HUES6 (cell line): ENCODE data around the gene TMEM100.

ENCODE experiments used
- H3K27ac ChIP-seq: 2 replicates; pipeline ENCODE4 v1.7.0; 2013; ENCODE audit warnings: low read depth, mild to moderate bottlenecking, low read length, inconsistent platforms
- H3K27me3 ChIP-seq: 2 replicates; pipeline ENCODE4 v1.6.1; 2013; ENCODE audit warnings: low read length; ENCODE audit not compliant: control insufficient read depth, insufficient read depth
- H3K36me3 ChIP-seq: 2 replicates; pipeline ENCODE4 v1.6.1; 2013; ENCODE audit warnings: low read length; ENCODE audit not compliant: control insufficient read depth, insufficient read depth
- H3K4me1 ChIP-seq: 2 replicates; pipeline ENCODE4 v1.6.1; 2013; ENCODE audit warnings: low read length; ENCODE audit not compliant: control insufficient read depth, insufficient read depth
- H3K4me3 ChIP-seq: 2 replicates; pipeline ENCODE4 v1.5.1; 2013; ENCODE audit warnings: low read depth, low read length
- H3K9ac ChIP-seq: one replicate; pipeline ENCODE4 v1.6.1; 2013; ENCODE audit warnings: mild to moderate bottlenecking, low read length
- H3K9me3 ChIP-seq: 2 replicates; pipeline ENCODE4 v1.6.1; 2013; ENCODE audit warnings: low read depth, low read length; ENCODE audit not compliant: control insufficient read depth, insufficient read depth

TMEM100 gene

DNA sequence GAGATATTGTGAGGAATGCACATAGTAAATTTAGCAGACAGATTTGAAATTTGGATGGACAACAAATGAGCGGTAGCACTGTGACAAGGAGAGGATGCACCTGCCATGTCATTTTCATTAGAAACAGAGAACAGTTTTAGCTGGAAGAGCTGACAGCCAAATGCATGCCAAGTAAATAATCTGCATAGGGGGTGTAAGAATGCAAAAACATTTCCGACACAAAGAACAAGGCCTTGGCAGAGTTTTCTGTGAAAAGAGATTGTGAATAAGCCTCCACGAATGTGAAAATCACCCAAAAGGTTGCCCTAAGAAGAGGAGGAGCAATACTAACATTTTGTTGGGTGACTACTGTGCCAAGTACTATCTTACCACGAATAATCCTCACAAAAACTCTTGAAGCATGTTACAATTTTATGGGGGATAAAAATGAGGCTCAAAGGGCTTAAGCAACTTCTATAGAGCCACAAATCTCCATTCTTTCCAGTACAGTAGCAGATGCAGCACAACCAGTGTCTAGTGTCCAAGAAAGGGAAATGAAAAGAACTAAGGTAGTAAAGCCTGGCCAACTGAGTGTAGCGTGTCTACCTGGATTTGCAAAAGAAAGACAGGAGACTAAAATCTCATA lies 28.3 kb downstream of the TMEM100 start:
- H3K9ac ChIP-seq = no peak overlapping the region
- H3K27me3 ChIP-seq = no peaks in the 10 kb centered on the region
- no peaks in the 10 kb centered on the region for H3K9me3 ChIP-seq
- no peak overlapping the region for H3K27ac ChIP-seq
- H3K36me3 ChIP-seq = no peaks in the 10 kb centered on the region
- no peak overlapping the region for H3K4me3 ChIP-seq
- H3K4me1 ChIP-seq = 0 out of 2 replicates have a peak, but pooled peaks cover 8% of the 10 kb centered on the region

DNA sequence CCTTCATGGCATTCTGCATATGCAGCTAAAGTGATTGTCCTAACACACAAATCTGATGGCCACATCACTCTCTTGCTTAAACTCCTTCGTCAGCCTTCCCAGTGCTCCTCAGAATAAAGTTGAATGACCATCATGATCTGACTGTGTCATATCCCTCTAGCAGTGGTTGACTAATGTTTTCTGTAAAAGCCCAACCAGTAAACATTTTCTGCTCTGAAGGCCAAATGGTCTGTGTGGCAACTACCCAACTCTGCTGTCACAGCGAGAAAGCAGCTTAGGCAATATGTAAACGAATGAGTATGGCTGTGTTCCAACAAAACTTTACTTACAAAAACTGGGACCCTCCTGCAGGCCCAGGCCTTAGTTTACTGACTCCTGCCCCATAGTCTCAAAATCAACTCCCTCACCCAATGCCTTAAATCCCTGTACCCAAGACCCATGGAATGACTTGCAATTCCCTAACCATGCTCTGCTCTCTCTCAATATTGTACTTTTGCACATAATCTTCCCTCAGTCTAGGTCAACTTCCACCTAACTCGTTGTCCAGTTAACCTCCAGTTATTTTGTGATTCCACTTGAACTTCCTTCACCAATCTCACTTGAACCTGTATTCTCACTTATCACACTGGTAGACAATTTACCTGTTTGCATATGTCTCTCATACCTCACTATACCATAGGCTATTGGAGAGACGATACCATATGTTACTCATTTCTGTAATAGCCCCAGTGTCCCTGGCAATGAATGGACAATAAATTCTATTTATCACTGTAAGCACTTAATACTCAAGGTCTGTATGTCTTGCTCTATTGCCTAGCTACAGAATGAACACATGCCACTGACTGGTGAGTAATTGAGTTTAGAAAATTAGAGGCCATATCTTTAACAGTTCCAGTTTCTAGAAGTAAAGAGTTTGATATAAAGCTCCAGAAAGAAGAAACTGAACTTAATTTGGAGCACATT lies 29.1 kb downstream of the TMEM100 start:
- Histone ChIP-seq H3K27me3 (no peaks in the 10 kb centered on the region), H3K9me3 (peaks cover 2% of the 10 kb centered on the region; the same call in 1 of the 2 replicates), H3K36me3 (no peaks in the 10 kb centered on the region), H3K27ac (no peak overlapping the region), H3K4me1 (0 out of 2 replicates have a peak, but pooled peaks cover 8% of the 10 kb centered on the region), H3K9ac (no peak overlapping the region), H3K4me3 (no peak overlapping the region)

DNA sequence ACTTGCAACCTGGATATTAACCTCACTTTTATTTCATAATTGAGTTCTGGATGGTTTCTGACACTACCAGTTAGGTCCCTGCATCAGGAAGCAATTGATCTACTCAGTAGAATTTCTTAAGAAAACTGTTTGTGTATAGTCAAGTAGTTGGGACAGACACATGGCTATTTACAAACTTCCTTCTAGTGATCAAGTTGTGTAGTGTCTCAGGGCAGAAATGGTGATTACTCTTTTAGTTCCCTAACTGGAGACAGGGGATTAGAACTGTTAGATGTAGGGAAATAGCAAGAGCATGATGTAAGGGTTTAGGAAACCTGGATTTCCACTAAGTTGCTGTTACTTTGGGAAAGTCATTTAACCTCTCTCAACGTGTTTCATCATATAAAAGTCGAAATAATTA lies 30.4 kb downstream of the TMEM100 start:
- no peak overlapping the region for H3K27ac ChIP-seq
- no peaks in the 10 kb centered on the region for H3K27me3 ChIP-seq
- H3K4me1 ChIP-seq = 0 out of 2 replicates have a peak, but pooled peaks cover 8% of the 10 kb centered on the region
- H3K36me3 ChIP-seq = no peaks in the 10 kb centered on the region
- no peak overlapping the region for H3K4me3 ChIP-seq
- peaks cover 14% of the 10 kb centered on the region for H3K9me3 ChIP-seq
- no peak overlapping the region for H3K9ac ChIP-seq

DNA sequence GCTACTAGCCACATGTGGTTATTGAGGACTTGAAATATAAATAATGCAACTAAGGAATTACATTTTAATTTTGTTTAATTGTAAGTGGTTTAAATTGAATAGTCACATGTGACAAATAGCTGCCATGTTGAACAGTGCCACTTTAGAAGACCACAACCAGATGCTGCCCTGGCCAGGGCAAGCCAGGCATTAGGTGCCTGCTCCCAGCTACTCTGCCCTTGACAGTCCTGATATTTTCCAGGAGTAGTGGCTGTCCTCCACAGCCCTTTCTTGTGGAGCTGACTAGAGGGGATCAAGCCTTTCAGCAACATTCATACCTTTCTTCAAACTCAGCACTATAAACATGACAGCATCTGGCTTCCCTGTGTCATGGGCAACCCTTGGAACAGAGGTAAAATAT lies 31.0 kb downstream of the TMEM100 start:
- Histone ChIP-seq H3K4me1 (0 out of 2 replicates have a peak, but pooled peaks cover 8% of the 10 kb centered on the region), H3K36me3 (no peaks in the 10 kb centered on the region), H3K9me3 (peaks cover 20% of the 10 kb centered on the region), H3K27me3 (no peaks in the 10 kb centered on the region), H3K27ac (no peak overlapping the region), H3K4me3 (no peak overlapping the region), H3K9ac (no peak overlapping the region)

DNA sequence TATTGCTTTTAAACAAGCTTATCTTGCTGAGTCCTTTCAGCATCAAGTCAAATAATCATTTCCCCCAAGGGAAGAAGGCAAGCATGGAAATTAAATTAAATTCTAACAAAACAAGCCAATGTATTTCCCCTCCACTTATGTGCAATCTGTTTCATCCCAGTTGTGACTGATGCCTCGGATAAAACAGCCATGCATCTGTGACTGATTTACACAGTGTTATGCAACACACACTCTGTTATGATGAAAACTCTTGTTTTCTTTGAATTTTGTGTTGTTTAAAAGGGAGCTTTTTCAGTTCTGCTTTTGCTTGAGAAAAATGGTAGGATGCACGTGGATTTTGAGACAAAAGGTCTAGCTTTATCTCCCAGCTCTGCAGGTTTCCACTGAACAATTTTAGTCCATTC lies 32.6 kb downstream of the TMEM100 start:
- Histone ChIP-seq H3K4me1 (0 out of 2 replicates have a peak, but pooled peaks cover 8% of the 10 kb centered on the region), H3K9me3 (peaks cover 29% of the 10 kb centered on the region), H3K9ac (no peak overlapping the region), H3K36me3 (no peaks in the 10 kb centered on the region), H3K4me3 (no peak overlapping the region), H3K27ac (no peak overlapping the region), H3K27me3 (no peaks in the 10 kb centered on the region)

DNA sequence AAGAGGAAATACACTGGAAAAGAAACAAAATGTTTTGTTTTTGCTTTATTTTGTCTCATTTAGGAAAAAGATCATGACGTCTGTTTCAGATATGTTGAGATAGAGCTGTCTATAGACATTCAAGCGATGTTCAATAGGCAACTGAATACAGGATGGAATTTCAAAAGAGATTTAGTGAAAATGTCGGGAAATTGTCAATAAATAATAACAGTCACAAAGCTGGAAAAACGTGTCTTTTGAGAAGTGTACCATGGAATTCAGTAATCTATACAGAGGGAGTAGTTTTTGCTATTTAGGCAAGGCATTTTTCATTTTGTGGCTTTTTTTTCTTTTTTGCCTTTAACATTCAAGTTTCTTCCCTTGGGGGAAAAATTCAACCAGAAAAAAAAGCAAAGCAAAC lies 33.0 kb downstream of the TMEM100 start:
- H3K9ac ChIP-seq = no peak overlapping the region

DNA sequence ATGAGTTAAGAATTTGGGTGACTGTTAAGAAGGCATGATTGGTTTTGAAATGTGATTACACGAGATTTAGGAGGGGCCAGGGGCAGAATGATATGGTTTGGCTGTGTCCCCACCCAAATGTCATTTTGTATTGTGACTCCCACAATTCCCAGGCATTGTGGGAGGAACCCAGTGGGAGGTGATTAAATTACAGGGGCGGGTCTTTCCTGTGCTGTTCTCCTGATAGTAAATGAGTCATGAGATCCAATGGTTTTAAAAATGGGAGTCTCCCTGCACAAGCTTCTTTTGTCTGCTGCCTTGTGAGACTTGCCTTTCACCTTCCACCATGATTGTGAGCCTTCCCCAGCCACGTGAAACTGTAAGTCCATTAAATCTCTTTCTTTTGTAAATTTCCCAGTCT lies 34.6 kb downstream of the TMEM100 start:
- Histone ChIP-seq H3K9ac (no peak overlapping the region), H3K36me3 (no peaks in the 10 kb centered on the region), H3K4me3 (no peak overlapping the region), H3K4me1 (no peaks in the 10 kb centered on the region), H3K27ac (no peak overlapping the region), H3K9me3 (peaks cover 29% of the 10 kb centered on the region), H3K27me3 (no peaks in the 10 kb centered on the region; the same call in 1 of the 2 replicates)

More for the DNA sequence above, 33.0 kb downstream of the TMEM100 start:
- Histone ChIP-seq H3K9me3 (peaks cover 29% of the 10 kb centered on the region), H3K27me3 (no peaks in the 10 kb centered on the region), H3K27ac (no peak overlapping the region), H3K36me3 (no peaks in the 10 kb centered on the region), H3K4me3 (no peak overlapping the region), H3K4me1 (0 out of 2 replicates have a peak, but pooled peaks cover 4% of the 10 kb centered on the region)

DNA sequence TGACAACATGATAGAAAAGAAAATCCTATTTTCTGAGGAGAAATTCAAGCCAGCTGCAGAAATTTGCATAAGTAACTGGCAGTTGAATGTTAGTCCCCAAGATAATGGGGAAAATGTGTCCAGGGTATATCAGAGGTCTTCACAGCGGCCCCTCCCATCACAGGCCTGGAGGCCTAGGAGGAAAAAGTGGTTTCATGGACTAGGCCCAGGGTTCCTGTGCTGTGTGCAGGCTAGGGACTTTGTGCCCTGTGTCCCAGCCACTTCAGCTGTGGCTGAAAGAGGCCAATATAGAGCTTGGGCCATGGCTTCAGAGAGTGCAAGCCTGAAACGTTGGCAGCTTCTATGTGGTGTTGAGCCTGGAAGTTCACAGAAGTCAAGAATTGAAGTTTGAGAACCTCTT lies 35.6 kb downstream of the TMEM100 start:
- H3K27me3 ChIP-seq = no peaks in the 10 kb centered on the region; the same call in 1 of the 2 replicates
- H3K4me3 ChIP-seq = no peak overlapping the region
- no peak overlapping the region for H3K9ac ChIP-seq
- no peak overlapping the region for H3K27ac ChIP-seq
- H3K4me1 ChIP-seq = no peaks in the 10 kb centered on the region
- peaks cover 29% of the 10 kb centered on the region for H3K9me3 ChIP-seq
- H3K36me3 ChIP-seq = no peaks in the 10 kb centered on the region

DNA sequence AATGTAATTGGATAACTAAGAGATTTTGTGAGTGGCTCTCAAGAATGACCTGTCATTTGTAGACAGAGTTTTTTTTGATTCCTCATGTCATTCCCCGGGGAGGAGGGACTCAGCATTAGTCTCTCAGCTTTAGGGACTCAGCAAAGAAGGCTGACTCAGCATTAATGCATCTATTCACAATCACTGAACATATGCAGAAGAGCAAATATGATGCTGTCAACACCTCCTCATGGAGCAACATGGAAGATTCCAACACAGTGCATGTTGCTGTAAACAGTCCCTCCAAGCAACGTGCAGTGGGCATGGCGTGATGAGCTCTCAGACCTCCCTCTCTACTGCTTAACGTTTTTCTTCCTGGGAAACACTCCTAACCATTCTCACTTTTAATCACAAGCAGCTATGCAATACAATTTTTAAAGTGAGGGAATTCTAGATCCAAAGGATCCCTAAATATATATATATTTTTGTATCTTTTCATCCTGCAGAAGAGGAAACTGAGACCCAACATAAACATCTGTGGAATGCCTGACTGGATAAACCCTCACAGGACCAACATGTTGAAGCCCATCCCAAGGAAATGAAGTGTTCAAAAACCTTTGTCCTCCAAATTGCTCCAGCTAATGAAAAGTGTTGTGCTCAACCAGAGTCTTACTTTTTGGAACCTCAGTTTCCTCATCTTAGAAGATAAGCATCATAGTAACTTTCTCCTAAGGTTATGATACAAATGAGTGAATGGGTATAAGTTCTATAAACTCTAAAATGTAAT lies 38.9 kb downstream of the TMEM100 start:
- H3K27me3 ChIP-seq = no peaks in the 10 kb centered on the region; the same call in 1 of the 2 replicates
- no peak overlapping the region for H3K9ac ChIP-seq
- H3K9me3 ChIP-seq = peaks cover 29% of the 10 kb centered on the region

DNA sequence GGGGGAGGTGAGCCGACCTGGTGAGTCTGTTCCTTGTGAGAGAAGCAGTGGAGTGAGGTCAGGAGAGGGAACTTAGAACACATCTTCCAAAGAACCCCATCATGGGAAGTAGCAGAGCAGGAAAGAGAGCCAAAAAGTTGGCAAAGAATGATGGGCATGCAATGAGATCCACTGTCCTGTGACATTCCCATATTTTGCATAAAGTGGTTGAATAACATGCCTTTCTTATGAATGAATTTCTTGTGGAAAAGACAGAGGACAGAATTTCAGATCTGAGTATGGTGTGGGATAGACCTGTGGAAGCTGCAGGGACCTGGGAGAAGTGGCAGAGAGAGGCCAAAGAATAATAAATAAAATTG lies 41.3 kb downstream of the TMEM100 start:
- H3K36me3 ChIP-seq = no peaks in the 10 kb centered on the region
- H3K27me3 ChIP-seq = no peaks in the 10 kb centered on the region; the same call in 1 of the 2 replicates
- H3K4me3 ChIP-seq = no peak overlapping the region
- H3K9me3 ChIP-seq = peaks cover 6% of the 10 kb centered on the region; the same call in 1 of the 2 replicates
- no peaks in the 10 kb centered on the region for H3K4me1 ChIP-seq
- H3K27ac ChIP-seq = no peak overlapping the region
- H3K9ac ChIP-seq = no peak overlapping the region

More for the DNA sequence above, 38.9 kb downstream of the TMEM100 start:
- no peaks in the 10 kb centered on the region for H3K4me1 ChIP-seq
- H3K27ac ChIP-seq = no peak overlapping the region
- no peak overlapping the region for H3K4me3 ChIP-seq
- no peaks in the 10 kb centered on the region for H3K36me3 ChIP-seq
